ENCODE data around the gene CDHR3.

The CDHR3 gene

GRCh38 chr7:105996860-105997737 is 34.0 kb downstream of the CDHR3 start:
- Histone ChIP-seq H4K20me1 (ENCODE audit: insufficient read depth, low read length, poor library complexity, severe bottlenecking) (no peaks in the 10 kb centered on the region), H3K4me3 (ENCODE audit: low read length, poor library complexity, severe bottlenecking) (no peak overlapping the region), H3K9me2 (replicated peaks; ENCODE audit: low read depth, low read length) (no peaks in the 10 kb centered on the region), H3K27me3 (ENCODE audit: insufficient read depth, low read length, poor library complexity, severe bottlenecking) (no peaks in the 10 kb centered on the region), H3K36me3 (ENCODE audit: insufficient read depth, low read length) (no peaks in the 10 kb centered on the region), H2AFZ (ENCODE audit: low read length) (no peak overlapping the region), H3K79me2 (ENCODE audit: insufficient read depth, low read length) (no peaks in the 10 kb centered on the region), H3K4me1 (ENCODE audit: insufficient read depth, low read length, poor library complexity, severe bottlenecking) (peaks cover 7% of the 10 kb centered on the region), H3K4me2 (ENCODE audit: low read depth, low read length, poor library complexity, severe bottlenecking) (no peak overlapping the region), H3F3A (ENCODE audit: low read depth) (peaks cover 5% of the 10 kb centered on the region; the same call in 1 of the 2 replicates), H3K9ac (ENCODE audit: low read depth, low read length, poor library complexity, severe bottlenecking) (no peak overlapping the region), H3K9me3 (ENCODE audit: insufficient read depth, low read depth, low read length) (no peaks in the 10 kb centered on the region)
- TF ChIP-seq EZH2phosphoT487 (IDR thresholded peaks at IDR 0.05; ENCODE audit: borderline replicate concordance) (no peak), CTCF (conservative IDR thresholded peaks at IDR 0.05; ENCODE audit: low read length) (no peak)

GRCh38 chr7:105999256-105999655 is 36.2 kb downstream of the CDHR3 start:
- H3K79me2 ChIP-seq (ENCODE audit: insufficient read depth, low read length), result no peaks in the 10 kb centered on the region
- H3K9me3 ChIP-seq (ENCODE audit: insufficient read depth, low read depth, low read length), result no peaks in the 10 kb centered on the region
- no peak overlapping the region for H3K4me2 ChIP-seq (ENCODE audit: low read depth, low read length, poor library complexity, severe bottlenecking)
- H3K36me3 ChIP-seq (ENCODE audit: insufficient read depth, low read length), result no peaks in the 10 kb centered on the region
- H3K27me3 ChIP-seq (ENCODE audit: insufficient read depth, low read length, poor library complexity, severe bottlenecking), result peaks cover 4% of the 10 kb centered on the region
- H3K4me3 ChIP-seq (ENCODE audit: low read length, poor library complexity, severe bottlenecking), result no peak overlapping the region
- no peak overlapping the region for H3K9ac ChIP-seq (ENCODE audit: low read depth, low read length, poor library complexity, severe bottlenecking)
- H3K4me1 ChIP-seq (ENCODE audit: insufficient read depth, low read length, poor library complexity, severe bottlenecking), result no peaks in the 10 kb centered on the region
- no peak overlapping the region for H2AFZ ChIP-seq (ENCODE audit: low read length)
- no peak for TF ChIP-seq EZH2phosphoT487 (IDR thresholded peaks at IDR 0.05; ENCODE audit: borderline replicate concordance)
- TF ChIP-seq CTCF (conservative IDR thresholded peaks at IDR 0.05; ENCODE audit: low read length), result no peak
- H3F3A ChIP-seq (ENCODE audit: low read depth), result no peaks in the 10 kb centered on the region
- H4K20me1 ChIP-seq (ENCODE audit: insufficient read depth, low read length, poor library complexity, severe bottlenecking), result no peaks in the 10 kb centered on the region
- no peaks in the 10 kb centered on the region for H3K9me2 ChIP-seq (replicated peaks; ENCODE audit: low read depth, low read length)

- Histone ChIP-seq H3K9me3 (ENCODE audit: insufficient read depth, low read depth, low read length) (no peaks in the 10 kb centered on the region; the same call in 1 of the 2 replicates), H2AFZ (ENCODE audit: low read length) (no peak overlapping the region), H3K79me2 (ENCODE audit: insufficient read depth, low read length) (no peaks in the 10 kb centered on the region), H3K4me1 (ENCODE audit: insufficient read depth, low read length, poor library complexity, severe bottlenecking) (no peaks in the 10 kb centered on the region), H3K36me3 (ENCODE audit: insufficient read depth, low read length) (no peaks in the 10 kb centered on the region), H3K4me2 (ENCODE audit: low read depth, low read length, poor library complexity, severe bottlenecking) (no peak overlapping the region), H3K4me3 (ENCODE audit: low read length, poor library complexity, severe bottlenecking) (no peak overlapping the region), H3K9me2 (replicated peaks; ENCODE audit: low read depth, low read length) (no peaks in the 10 kb centered on the region), H3K27me3 (ENCODE audit: insufficient read depth, low read length, poor library complexity, severe bottlenecking) (peaks cover 16% of the 10 kb centered on the region), H3K9ac (ENCODE audit: low read depth, low read length, poor library complexity, severe bottlenecking) (no peak overlapping the region), H4K20me1 (ENCODE audit: insufficient read depth, low read length, poor library complexity, severe bottlenecking) (no peaks in the 10 kb centered on the region), H3F3A (ENCODE audit: low read depth) (no peaks in the 10 kb centered on the region)
- TF ChIP-seq CTCF (conservative IDR thresholded peaks at IDR 0.05; ENCODE audit: low read length) (no peak), EZH2phosphoT487 (IDR thresholded peaks at IDR 0.05; ENCODE audit: borderline replicate concordance) (no peak)
Observed at GRCh38 chr7:106001196-106001595, 38.1 kb downstream of the CDHR3 start.

Data from Loucy (cell line).